Ammon's horn (tissue), 1 donor: ENCODE measurements around the gene TIMP3.
A peak's percentile ranks its signal among the peaks of the same experiment; 100 is the strongest.

Experiments
- DNase-seq: peaks from one replicate; pipeline ENCODE4 v3.0.0-alpha.2; 2016; ENCODE audit warnings: low spot score

TIMP3 gene

DNA sequence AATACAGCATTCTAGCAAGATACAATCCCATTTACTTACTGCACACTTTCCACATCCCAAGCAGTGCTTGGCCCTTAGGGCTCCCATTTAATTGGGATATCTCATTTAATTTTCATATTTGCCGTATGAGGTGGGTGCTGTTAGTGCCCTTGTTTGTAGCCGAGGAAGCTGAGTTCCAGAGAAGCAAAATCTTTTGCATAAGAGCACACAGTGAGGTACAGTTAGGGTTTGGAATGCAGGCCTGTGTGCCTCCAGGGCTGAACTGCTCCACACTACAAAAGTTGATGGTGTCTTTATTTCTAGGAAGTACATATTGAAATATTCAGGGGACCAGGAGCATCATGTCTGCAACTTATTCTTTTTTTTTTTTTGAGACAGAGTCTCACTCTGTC lies 15.5 kb upstream of the TIMP3 start:
- no peak for DNase-seq

DNA sequence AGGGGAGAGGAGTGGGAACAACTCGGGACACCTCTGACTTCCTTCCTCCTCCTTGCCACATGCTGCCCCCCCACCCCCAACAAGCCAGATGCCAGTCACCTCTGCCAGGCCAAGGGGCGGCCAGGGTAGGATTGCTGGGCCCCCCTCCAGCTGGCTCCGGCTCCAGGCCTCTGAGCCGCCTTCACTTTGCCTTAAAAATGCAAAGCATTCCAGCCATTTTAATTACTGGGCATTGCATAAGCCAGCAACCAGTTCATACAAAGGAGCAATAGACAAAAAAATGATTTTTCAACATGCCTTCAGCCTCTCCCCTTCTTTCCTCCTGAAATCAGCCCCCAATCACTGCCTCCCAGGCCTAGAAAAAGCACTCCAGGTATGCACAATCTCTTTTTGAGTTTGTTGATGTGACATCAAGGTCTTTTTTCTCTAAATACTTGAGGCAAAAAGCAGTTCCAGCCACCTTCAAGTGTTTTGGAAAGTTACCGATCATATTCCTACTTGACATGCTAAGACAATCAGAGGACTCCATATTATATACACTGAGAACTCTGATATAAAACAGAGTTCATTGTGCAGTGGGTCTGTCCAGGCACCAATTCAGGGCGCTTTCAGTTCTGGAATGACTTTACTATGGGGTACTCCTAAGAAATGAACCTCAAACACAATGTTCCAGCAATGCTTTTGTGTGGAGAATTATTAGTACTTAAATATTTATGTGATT lies 12.4 kb upstream of the TIMP3 start:
- DNase-seq = no peak

DNA sequence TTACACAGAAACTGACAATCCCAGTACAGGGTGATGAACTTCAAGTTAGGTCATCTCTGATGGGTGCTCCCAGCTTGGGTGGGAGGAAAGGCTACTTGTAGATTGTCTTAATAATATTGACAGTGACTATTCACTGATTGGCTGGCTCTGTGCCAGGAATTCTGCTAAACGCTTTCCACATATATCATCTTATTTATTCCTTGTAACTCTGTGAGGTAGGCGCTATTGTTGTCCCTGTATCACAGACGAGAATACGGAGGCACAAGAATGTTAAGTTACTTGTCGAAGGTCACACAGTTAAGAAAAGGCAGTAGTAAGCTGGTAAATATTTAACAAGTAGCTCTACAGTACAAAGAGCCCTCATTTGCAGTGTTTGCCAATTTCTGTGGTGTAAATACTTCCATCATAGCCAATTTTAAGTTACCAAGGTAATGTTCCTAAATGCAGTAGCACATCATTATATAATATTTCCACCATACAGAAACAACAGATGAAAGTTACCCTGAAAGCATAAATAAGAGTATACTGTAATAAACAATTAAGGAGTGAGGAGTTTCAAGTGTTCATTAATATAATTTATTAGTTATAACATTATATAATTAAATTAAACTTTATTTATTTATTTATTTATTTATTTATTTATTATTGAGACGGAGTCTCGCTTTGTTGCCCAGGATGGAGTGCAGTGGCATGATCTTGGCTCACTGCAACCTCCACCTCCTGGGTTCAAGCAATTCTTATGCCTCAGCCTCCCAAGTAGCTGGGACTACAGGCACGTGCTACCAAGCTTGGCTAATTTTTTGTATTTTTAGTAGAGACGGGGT lies 11.5 kb upstream of the TIMP3 start:
- DNase-seq = no peak

DNA sequence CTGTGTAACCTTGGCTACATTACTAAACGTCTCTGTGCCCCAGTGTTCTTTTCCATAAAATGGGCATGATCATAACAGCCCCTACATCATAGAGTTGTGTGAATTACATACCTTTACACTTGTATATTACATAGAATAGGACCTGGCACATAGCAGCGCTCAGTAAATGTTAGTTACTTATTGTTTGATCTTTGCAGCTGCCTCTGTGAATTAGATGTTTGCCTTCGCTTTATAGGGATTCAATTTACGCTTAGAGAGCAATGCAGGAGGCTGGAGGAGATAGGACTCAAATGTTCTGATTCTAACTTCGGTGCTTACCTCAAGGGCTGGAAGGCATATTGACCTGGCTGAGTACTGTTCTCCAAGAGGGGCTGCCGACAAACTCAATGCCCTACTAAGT lies 10.4 kb upstream of the TIMP3 start:
- DNase-seq = no peak

DNA sequence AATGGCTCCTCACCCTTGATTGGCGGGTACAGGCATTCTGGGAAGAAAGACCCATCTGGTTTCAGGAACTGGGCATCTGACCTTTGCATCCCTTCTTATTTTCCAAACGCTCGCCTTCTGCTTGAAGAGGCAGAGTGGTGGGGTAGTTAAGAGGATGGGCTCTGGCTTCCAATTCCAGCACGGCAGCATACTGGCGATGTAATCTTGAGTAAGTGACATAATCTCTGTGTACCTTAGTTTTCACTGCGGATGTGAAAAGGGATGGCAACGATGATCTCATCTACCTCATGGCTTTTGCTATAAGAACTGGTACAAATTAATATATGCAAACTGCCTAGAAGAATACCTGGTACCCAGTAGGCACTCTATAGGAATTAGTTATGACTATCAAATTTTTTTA lies 10.0 kb upstream of the TIMP3 start:
- no peak for DNase-seq

DNA sequence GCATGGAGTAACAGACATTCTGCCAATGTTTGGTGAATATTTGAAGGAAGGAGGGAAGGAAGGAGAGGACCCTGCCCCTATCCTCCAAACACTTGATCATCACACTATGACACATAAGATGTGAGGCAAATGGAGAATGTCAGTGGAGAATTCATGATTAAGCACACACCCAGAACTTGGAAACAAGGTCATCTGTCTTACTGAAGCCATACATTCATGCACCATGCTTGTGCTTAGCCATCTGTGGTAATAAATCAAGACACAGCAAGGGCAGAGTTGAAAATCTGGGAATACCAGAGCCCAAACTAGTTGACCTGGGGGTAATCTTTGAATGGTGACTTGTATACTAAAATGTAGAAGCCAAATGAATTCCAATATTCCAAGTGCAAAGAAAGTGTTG lies 7.9 kb upstream of the TIMP3 start:
- no peak for DNase-seq

DNA sequence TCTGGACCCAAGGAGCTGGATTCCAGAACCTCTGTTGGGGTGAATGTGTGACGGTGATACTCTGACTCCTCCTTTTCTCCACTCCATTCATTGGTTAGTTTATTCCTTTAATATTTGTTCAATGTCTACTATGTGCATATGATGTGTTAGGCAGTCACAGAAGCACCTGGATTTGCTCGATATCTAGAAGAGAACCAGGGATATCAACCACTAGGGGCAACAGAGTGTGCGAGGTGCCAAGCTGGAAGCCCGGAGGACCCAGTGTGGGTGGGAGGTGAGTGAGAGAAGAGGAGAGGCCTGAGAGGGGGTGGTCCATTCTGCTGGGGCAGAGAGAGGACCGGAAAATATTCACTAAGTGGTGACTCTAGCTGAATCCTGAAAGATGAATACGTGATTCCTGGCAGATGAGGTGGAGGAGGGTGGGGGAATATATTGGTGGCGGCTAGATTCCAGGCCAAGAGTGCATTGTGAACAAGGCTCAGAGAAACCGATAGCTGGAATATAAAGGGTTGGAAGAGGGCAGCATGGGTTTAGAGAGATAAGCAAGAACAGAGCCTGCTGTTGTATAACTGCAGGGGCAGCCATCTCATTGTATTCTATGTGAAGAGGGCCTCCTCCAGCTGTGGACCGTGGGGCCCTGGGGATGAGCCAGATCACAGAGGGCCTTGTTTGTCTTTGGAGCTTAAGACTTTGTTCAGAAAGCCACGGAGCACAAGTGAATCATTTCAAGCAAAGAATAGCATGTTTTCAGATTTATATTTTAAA lies 6.9 kb upstream of the TIMP3 start:
- peak; percentile 74 for DNase-seq

DNA sequence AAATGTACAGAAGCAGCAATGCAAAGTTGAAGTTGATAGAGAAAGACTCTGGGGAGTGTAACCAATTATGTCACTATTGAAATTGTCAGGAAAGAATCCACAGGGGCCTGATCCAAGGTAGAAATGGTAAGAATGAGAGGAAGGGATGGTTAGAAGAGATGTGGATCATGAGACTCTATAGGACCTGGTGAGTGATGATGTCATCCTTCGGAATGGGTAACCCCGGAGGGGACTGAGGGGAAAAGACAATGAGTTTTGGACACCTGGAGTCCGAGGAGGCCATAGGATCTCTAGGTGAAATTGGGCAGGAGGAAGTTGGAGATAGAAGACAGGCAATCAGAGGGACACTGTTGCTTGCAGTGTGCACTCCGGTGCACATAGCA lies 6.3 kb upstream of the TIMP3 start:
- DNase-seq = no peak

DNA sequence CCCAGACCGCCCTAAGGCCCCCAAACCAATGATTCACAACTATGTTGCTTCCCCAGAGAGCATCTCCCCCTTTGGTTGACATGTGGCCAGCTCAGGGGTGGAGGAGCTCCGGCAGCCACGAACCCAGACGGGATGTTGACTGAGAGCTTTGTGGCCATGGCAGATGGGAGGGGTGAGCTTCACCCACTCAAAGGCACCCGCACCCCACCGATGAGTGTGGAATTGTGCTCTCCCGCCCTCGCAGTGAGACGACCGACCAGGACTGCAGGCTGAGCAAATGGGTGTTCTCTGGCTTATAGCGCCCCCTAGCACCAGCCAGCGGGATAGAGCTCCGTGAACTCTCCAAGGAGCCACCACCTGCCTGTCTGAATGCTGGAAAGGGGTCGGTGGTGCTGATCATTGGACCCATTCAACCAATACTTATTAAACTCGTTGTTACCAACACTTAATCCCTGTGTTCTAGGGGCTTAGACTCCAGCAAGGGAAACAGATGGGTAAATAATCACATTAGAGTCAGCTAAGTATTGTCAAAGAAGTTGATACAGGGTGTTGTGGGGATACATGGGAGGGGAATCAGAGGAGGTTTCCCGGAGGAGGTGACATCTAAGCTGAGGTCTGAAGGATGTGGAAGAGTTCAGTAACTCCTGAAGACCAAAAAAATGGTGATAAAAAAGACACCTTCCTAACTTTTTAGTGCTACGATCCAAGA lies 4.5 kb upstream of the TIMP3 start:
- peak; percentile 91 for DNase-seq

DNA sequence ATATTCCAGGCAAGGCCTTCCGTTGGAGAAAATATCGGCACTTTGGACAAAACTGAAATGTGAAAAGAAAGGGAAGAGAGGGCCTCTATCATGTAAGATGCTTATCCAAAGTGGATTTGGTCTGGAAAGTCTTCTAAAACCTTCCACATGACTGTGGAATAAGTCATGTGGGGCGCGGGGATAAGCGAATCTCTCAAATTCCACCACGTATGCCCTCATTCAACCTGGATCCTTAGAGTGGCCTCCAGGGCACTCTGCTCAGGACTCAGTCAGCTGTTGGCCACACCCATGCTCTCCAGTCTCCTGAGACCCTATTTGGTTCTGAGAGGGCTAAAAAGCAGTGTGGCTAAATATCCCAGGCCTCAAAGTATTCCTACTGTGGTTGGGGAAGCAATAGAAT lies 2.0 kb upstream of the TIMP3 start:
- DNase-seq = no peak

DNA sequence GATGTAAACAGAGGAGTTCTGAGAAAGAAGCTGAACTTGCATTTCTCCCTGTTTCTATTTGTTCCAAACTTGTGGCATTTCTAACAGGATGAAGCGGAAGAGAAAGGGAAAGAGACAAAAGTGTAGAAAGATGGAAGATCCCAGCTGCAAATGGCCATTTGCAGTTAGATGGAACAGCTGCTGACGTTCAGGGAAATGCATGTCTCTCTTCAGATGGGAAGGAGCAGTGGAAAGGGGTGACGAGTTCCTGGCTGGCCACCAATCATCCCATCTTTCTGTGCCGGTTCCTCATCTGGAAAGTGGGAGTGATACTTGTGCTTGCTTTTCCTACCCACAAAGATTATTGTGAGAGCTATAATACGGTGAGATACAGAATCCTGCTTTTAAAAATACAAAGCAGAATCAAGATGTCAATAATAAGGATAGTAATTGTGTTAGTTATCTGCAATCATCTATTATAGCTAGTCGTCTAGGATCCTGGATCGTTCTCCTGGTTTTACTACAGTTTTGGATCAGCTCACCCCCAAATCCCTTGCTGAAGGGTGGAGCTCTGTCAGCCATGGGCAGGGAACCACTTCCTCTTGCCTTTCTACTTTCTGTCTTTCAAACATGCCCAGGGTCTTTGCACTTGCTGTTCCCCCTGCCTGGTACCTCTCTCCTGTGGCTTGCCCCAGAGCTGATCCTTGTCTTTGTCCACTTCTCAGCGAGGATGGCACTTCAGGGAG lies 1.2 kb upstream of the TIMP3 start:
- DNase-seq = no peak

DNA sequence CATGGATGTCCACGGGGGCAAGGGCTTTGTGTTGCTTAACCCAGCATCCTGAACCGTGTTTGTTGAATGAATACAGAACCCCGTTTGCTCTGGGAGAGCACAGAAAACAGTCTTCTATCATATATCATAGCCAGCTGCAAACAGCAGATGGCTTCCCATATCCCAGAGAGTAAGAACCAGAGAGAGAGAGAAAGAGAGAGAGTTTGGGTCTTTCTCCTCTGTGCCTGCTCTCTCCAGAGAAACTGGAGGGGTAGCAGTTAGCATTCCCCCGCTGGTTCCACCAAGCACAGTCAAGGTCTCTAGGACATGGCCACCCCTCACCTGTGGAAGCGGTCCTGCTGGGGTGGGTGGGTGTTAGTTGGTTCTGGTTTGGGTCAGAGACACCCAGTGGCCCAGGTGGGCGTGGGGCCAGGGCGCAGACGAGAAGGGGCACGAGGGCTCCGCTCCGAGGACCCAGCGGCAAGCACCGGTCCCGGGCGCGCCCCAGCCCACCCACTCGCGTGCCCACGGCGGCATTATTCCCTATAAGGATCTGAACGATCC lies 440 bp upstream of the TIMP3 start:
- no peak for DNase-seq

DNA sequence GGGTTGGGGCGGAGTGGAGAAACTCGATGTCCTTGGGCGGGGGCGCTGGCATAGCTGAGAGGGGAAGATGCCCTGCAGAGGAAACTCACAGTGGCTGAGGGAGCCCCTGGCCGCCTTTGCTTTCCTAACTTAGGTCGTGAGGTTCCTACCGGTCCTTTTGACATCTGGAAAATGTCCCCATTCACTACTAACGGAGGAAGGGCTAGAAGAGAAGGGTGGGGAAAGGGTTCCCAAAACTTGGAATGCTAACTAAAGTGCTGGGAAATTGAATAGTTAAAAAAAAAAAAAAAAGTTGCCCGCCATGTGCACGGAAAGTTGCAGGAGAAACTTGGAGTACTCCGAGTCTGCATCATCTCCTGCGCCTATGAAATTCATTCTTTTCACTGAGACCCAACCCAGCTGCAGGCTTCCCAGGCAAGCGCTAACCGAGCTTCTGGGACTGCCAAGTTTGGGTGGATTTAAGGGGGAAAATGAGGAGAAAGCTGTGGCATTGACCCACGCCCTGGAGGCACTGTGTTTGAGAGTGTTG lies 796 bp downstream of the TIMP3 start:
- no peak for DNase-seq

DNA sequence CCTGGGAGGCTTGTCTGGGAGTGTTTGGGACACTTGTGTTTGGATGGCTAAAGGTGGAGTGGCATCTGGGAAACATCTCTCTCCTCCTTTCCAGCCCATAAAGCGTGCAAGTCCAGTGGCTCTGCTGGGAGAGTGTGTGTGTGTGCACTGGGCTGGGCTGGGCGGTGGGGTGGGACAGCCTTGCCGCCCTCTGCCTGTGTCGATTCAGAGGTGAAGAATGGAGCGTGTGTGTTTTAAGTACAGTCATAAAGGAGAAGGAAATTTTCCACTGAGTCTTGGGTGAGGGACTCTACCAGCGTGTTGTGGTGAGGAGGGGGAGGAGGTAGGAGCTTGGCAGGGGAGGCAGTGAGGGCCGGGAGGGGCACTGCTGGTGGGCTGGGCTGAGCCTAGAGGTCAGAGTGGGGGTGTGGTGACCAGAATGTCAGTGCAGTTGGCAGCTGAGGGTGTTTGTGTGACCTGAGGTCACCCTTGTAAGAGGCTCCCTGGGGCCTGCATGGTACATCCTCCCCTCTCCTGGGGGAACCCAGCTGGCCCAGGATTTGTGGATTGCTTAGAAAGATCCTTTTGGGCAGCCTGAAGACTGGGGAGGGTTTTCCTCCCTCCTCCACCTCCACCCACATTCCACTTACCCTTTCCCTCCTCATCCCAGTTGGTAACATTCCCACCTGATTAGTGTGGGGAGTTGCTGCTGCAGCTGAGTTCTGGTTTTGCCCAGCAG lies 1.7 kb downstream of the TIMP3 start:
- DNase-seq = no peak

DNA sequence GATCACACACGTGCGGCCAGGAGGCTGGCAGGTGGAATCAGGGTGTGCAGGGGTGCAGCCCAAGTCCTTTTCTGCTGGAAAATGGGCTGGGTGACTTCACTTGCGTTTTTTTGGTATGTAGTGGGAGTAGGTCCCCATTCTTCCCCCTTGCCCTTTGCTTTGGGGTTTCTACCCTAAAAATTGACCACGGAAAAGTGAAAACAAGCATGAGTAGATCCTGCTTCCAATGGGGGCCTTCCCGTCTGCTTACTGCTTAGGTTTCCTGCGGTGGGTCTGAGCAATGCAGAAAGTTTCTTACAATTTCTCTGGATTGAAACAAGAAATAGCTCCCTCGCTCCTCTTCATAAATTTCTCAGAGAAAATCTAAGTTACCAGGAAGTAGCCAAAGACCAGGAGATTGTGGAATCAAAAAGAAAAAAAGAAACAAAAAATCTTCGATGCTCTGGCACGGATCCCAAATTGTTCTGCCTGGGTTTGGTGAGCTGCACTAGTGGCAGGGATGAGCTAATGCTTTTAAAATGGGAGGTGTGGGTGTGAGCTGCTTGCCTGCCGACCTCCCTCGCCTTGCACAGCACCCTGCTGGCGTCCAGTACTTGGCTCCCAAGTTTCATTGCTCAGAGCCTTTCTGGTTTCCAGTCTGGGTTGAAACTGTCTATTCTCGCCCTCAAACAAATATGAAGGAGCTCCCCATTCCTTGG lies 2.4 kb downstream of the TIMP3 start:
- no peak for DNase-seq

DNA sequence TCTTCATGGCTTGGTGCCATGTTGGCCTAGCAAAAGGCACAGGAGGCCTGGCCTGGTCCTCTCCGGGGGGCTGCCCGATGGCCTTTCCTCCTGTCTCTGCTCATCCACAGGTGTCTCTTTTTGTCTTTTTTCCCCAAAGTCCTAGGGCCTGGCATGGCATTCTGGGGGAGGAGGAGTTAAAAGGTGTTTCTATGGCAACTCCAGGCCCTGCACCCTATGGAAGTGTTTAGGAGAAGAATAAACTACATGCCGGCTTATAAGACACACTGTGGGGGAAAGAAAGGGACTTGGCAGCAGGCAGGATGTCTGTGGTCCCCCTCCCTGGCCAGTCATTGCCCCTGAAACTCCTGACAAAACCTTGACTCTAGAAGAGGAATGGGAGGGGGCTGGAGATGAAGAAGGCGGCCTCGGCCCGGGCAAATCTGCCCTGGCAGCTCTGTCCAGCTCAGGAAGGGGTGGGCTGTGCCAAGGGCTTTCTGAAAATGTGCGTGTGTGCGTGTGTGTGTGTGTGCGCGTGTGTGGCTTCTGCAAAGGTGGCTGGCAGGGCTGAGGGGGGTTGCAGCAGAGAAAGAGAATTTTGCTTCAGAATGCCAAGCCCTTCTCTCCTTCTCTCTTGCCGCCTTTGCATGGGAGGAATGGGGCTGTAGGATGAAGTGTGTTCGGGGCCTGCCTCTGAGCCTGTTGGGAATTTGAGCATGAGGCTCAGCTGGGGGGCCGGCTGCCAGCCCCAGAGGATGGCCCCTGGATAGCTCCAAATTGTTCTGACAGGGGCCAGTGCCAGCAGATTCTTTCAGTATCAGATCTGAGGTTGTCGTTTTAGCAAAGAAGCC lies 3.2 kb downstream of the TIMP3 start:
- no peak for DNase-seq

DNA sequence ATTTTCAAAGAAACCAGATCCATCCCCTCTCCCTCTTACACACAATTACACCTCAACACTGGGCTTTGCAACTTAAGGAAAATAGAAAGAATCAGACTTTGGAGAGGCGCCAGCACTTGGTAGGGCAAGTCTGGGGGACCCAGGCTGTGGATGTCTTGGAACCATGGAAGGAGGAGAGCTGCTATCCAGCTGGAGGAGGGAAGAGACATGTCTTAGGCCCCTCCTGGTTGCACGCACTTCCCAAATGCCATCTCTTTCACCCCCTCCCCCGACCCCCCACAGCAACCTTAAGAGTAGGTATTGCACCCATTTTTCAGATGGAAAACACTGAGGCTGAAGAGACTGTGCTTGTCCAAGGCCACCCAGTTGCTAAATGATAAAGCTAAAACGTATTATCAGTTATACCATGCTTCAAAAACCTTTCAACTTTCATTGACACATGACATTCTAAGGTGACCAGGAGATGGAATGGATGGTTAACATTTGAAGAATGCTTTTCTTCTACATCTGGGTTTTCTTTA lies 3.9 kb downstream of the TIMP3 start:
- DNase-seq = no peak

DNA sequence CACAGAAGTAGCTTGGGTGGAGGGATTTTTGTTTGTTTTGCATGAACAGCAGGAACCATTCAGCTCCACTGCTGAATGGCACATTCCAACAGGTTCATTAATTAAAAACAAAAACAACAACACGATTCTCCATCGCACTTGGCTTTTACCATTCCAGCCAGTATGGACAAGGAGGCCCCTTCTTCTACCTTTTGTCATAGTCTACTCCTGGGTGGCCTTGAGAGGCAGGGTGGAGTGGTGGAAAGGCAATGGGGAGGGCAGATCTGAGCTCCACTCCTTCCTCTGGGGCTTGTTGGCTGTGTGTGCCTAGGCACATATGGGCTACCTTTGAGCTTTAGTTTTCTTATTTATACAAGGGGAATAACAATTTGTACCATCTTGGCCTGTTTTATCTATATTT lies 4.8 kb downstream of the TIMP3 start:
- DNase-seq = no peak

DNA sequence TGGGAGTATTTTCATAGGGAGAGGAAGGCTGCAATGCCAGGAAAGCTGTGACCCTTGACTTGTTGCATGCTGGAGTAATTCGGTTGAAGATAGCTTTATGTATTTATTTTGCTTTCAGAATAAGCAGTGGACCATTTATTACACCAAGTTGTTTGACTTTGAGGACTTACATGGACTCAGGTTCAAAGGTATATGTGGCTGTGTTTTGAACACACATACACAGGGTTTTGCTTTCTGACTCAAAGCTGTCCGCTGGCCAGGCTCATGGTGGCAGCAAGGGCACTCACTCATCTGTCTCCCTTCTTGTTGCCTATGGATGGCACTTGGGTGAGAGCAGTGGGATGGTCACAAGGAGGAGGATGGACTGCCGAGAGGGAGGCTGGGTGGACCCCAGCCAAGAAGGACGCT lies 6.5 kb downstream of the TIMP3 start:
- no peak for DNase-seq
